ENCODE results near the gene SEC22A.

SEC22A gene

GRCh38 chr3:123169492-123169929, 32.2 kb upstream of the SEC22A start:
- H3K4me1 ChIP-seq (ENCODE audit: insufficient read depth, poor library complexity, severe bottlenecking): no peaks in the 10 kb centered on the region
- peaks cover 27% of the 10 kb centered on the region for H3K36me3 ChIP-seq (ENCODE audit: low read depth)
- ATAC-seq (ENCODE audit: low read depth) (0 out of 3 replicates have a peak, but pooled peaks have one; percentile 23), DNase-seq (ENCODE audit: low spot score) (no peak)
- H3K27ac ChIP-seq (ENCODE audit: poor library complexity, severe bottlenecking): no peak overlapping the region
- no peak for TF ChIP-seq CTCF (IDR thresholded peaks at IDR 0.05; ENCODE audit: poor library complexity, severe bottlenecking)
- H3K9me3 ChIP-seq (ENCODE audit: severe bottlenecking): no peaks in the 10 kb centered on the region
- H3K27me3 ChIP-seq (ENCODE audit: insufficient read depth, poor library complexity, severe bottlenecking): no peaks in the 10 kb centered on the region
- no peak overlapping the region for H3K4me3 ChIP-seq (ENCODE audit: severe bottlenecking)

- H3K4me3 ChIP-seq (ENCODE audit: severe bottlenecking): no peak overlapping the region
- peaks cover 23% of the 10 kb centered on the region for H3K36me3 ChIP-seq (ENCODE audit: low read depth)
- no peak for ATAC-seq (ENCODE audit: low read depth)
- no peak for DNase-seq (ENCODE audit: low spot score)
- no peak overlapping the region for H3K27ac ChIP-seq (ENCODE audit: poor library complexity, severe bottlenecking)
- TF ChIP-seq CTCF (IDR thresholded peaks at IDR 0.05; ENCODE audit: poor library complexity, severe bottlenecking): no peak
- H3K9me3 ChIP-seq (ENCODE audit: severe bottlenecking): no peaks in the 10 kb centered on the region
- no peaks in the 10 kb centered on the region for H3K4me1 ChIP-seq (ENCODE audit: insufficient read depth, poor library complexity, severe bottlenecking)
- no peaks in the 10 kb centered on the region for H3K27me3 ChIP-seq (ENCODE audit: insufficient read depth, poor library complexity, severe bottlenecking)
These were observed 31.8 kb upstream of the SEC22A start for GRCh38 chr3:123169930-123170329.

GRCh38 chr3:123180791-123181190, 21.0 kb upstream of the SEC22A start:
- TF ChIP-seq CTCF (IDR thresholded peaks at IDR 0.05; ENCODE audit: poor library complexity, severe bottlenecking): no peak
- Histone ChIP-seq H3K4me3 (ENCODE audit: severe bottlenecking) (no peak overlapping the region), H3K36me3 (ENCODE audit: low read depth) (no peaks in the 10 kb centered on the region), H3K27me3 (ENCODE audit: insufficient read depth, poor library complexity, severe bottlenecking) (no peaks in the 10 kb centered on the region), H3K27ac (ENCODE audit: poor library complexity, severe bottlenecking) (no peak overlapping the region), H3K9me3 (ENCODE audit: severe bottlenecking) (no peaks in the 10 kb centered on the region), H3K4me1 (ENCODE audit: insufficient read depth, poor library complexity, severe bottlenecking) (no peaks in the 10 kb centered on the region)
- DNase-seq (ENCODE audit: low spot score) (no peak), ATAC-seq (ENCODE audit: low read depth) (no peak)

- Histone ChIP-seq H3K36me3 (ENCODE audit: low read depth) (no peaks in the 10 kb centered on the region), H3K27ac (ENCODE audit: poor library complexity, severe bottlenecking) (no peak overlapping the region), H3K27me3 (ENCODE audit: insufficient read depth, poor library complexity, severe bottlenecking) (no peaks in the 10 kb centered on the region), H3K4me3 (ENCODE audit: severe bottlenecking) (no peak overlapping the region), H3K9me3 (ENCODE audit: severe bottlenecking) (no peaks in the 10 kb centered on the region), H3K4me1 (ENCODE audit: insufficient read depth, poor library complexity, severe bottlenecking) (no peaks in the 10 kb centered on the region)
- TF ChIP-seq CTCF (IDR thresholded peaks at IDR 0.05; ENCODE audit: poor library complexity, severe bottlenecking): no peak
- no peak for DNase-seq (ENCODE audit: low spot score)
- ATAC-seq (ENCODE audit: low read depth): no peak
These were observed 15.0 kb upstream of the SEC22A start for GRCh38 chr3:123186695-123187094.

GRCh38 chr3:123188058-123188457, 13.7 kb upstream of the SEC22A start:
- DNase-seq (ENCODE audit: low spot score): no peak
- no peaks in the 10 kb centered on the region for H3K4me1 ChIP-seq (ENCODE audit: insufficient read depth, poor library complexity, severe bottlenecking)
- no peak overlapping the region for H3K27ac ChIP-seq (ENCODE audit: poor library complexity, severe bottlenecking)
- H3K4me3 ChIP-seq (ENCODE audit: severe bottlenecking): no peak overlapping the region
- H3K9me3 ChIP-seq (ENCODE audit: severe bottlenecking): no peaks in the 10 kb centered on the region
- H3K36me3 ChIP-seq (ENCODE audit: low read depth): no peaks in the 10 kb centered on the region
- no peak for ATAC-seq (ENCODE audit: low read depth)
- no peak for TF ChIP-seq CTCF (IDR thresholded peaks at IDR 0.05; ENCODE audit: poor library complexity, severe bottlenecking)
- H3K27me3 ChIP-seq (ENCODE audit: insufficient read depth, poor library complexity, severe bottlenecking): no peaks in the 10 kb centered on the region
